ENCODE results near the gene BLOC1S6. TPM values are rescaled to one million over a fixed set of nuclear protein-coding genes. Genes with fewer than 3 reads are reported as not detected.

The BLOC1S6 gene
- total RNA-seq, 1 experiment from 2014 or later = 28.7 TPM

- TF ChIP-seq TP53 (CRISPR knock-in tag; IDR thresholded peaks at IDR 0.05) (0 out of 2 replicates have a peak, but pooled peaks have one; percentile 19), ZNF416 (CRISPR knock-in tag; IDR thresholded peaks at IDR 0.05) (no peak), ZNF423 (CRISPR knock-in tag; IDR thresholded peaks at IDR 0.05) (peak; percentile 71), MAX (CRISPR knock-in tag; IDR thresholded peaks at IDR 0.05) (0 out of 2 replicates have a peak, but pooled peaks have one; percentile 39)
- H3K9me3 Mint-ChIP-seq = no peaks in the 10 kb centered on the region
- ATAC-seq = peak; percentile 84
- ChIA-PET POLR2A (no interaction called here), CTCF (interaction anchor here (0.7 to 2.0 kb wide), 15 partner anchors 10 to 177 kb away, joined by 3 to 17 read pairs (median 4); partner anchors contain the start of gene BLOC1S6)
- no peaks in the 10 kb centered on the region for H3K36me3 Mint-ChIP-seq
- H3K4me1 Mint-ChIP-seq = peaks cover 7% of the 10 kb centered on the region
- peaks cover 72% of the 10 kb centered on the region for H3K27me3 Mint-ChIP-seq (ENCODE audit: low read depth)
- peak within 1 kb of the TSS; percentile 79 for H3K4me3 Mint-ChIP-seq
- peak; percentile 65 for DNase-seq (ENCODE audit: low spot score)
- H3K27ac Mint-ChIP-seq = no peak within 1 kb of the TSS
Measured at GRCh38 chr15:45634432-45635190, 47.4 kb downstream of the BLOC1S6 start, which contains the start of gene SQOR. SQOR (plus strand) TSS chr15:45635029; CDS start chr15:45658924, 23,895 bp downstream.

DNA sequence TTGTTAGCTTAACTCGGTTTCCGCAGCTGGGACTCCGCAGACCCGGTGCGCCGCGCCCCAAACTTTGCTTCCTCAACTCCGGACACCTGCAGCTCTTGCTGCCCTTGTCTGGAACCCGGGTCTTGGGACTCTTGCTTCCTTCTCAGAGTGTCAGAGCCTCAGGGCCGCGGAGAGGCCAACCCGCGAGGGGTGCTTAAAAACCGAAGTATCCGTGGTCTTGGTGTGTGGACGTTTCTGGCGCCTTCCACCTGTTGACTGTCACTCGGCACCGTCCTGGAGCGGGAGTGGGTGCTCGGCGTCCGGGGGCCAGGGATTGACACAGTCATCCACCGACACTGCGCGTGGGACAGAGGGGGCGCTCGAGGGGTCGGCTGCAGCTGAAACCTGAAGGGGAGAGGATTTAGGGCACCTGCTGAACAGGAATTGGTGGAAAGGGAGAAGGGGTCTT is 48.0 kb downstream of the BLOC1S6 start:
- POLR2A ChIA-PET = no interaction called here
- Mint-ChIP-seq H3K9me3 (no peaks in the 10 kb centered on the region), H3K36me3 (no peaks in the 10 kb centered on the region), H3K27me3 (ENCODE audit: low read depth) (peaks cover 75% of the 10 kb centered on the region), H3K27ac (no peak overlapping the region), H3K4me3 (peak overlapping the region; percentile 79), H3K4me1 (peaks cover 7% of the 10 kb centered on the region)
- TF ChIP-seq ZNF532 (CRISPR knock-in tag; IDR thresholded peaks at IDR 0.05; ENCODE audit: borderline replicate concordance) (no peak), HMGXB4 (CRISPR knock-in tag; IDR thresholded peaks at IDR 0.05) (0 out of 2 replicates have a peak, but pooled peaks have one; percentile 40)
- TF ChIP-seq, protein P1, sequence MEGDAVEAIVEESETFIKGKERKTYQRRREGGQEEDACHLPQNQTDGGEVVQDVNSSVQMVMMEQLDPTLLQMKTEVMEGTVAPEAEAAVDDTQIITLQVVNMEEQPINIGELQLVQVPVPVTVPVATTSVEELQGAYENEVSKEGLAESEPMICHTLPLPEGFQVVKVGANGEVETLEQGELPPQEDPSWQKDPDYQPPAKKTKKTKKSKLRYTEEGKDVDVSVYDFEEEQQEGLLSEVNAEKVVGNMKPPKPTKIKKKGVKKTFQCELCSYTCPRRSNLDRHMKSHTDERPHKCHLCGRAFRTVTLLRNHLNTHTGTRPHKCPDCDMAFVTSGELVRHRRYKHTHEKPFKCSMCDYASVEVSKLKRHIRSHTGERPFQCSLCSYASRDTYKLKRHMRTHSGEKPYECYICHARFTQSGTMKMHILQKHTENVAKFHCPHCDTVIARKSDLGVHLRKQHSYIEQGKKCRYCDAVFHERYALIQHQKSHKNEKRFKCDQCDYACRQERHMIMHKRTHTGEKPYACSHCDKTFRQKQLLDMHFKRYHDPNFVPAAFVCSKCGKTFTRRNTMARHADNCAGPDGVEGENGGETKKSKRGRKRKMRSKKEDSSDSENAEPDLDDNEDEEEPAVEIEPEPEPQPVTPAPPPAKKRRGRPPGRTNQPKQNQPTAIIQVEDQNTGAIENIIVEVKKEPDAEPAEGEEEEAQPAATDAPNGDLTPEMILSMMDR (IDR thresholded peaks at IDR 0.05) = peak; percentile 35; the same call in 1 of the 2 replicates
- CTCF ChIA-PET = interaction anchor here (0.7 to 2.0 kb wide), 14 partner anchors 9 to 71 kb away, joined by 3 to 17 read pairs (median 4); partner anchors contain the start of gene BLOC1S6
- DNase-seq (ENCODE audit: low spot score) (peak; percentile 64), ATAC-seq (peak; percentile 60)

GRCh38 chr15:45635763-45636292 is 48.6 kb downstream of the BLOC1S6 start:
- CTCF ChIA-PET = interaction anchor here (1.0 to 2.0 kb wide), 6 partner anchors 9 to 70 kb away, joined by 4 to 17 read pairs (median 6); no protein-coding TSS in a partner anchor
- H3K4me1 Mint-ChIP-seq = peaks cover 7% of the 10 kb centered on the region
- peaks cover 77% of the 10 kb centered on the region for H3K27me3 Mint-ChIP-seq (ENCODE audit: low read depth)
- no peaks in the 10 kb centered on the region for H3K9me3 Mint-ChIP-seq
- POLR2A ChIA-PET = no interaction called here
- no peak for DNase-seq (ENCODE audit: low spot score)
- H3K4me3 Mint-ChIP-seq = peak overlapping the region; percentile 79
- H3K36me3 Mint-ChIP-seq = no peaks in the 10 kb centered on the region
- ATAC-seq = no peak
- H3K27ac Mint-ChIP-seq = no peak overlapping the region
- TF ChIP-seq ZNF532 (CRISPR knock-in tag; IDR thresholded peaks at IDR 0.05; ENCODE audit: borderline replicate concordance) = no peak
- no peak for TF ChIP-seq CREM (CRISPR knock-in tag; IDR thresholded peaks at IDR 0.05)
- no peak for TF ChIP-seq ZBTB21 (CRISPR knock-in tag; IDR thresholded peaks at IDR 0.05; ENCODE audit: borderline replicate concordance)
- no peak for TF ChIP-seq ESRRA (CRISPR knock-in tag; IDR thresholded peaks at IDR 0.05; ENCODE audit: borderline replicate concordance)
- TF ChIP-seq, protein P2, sequence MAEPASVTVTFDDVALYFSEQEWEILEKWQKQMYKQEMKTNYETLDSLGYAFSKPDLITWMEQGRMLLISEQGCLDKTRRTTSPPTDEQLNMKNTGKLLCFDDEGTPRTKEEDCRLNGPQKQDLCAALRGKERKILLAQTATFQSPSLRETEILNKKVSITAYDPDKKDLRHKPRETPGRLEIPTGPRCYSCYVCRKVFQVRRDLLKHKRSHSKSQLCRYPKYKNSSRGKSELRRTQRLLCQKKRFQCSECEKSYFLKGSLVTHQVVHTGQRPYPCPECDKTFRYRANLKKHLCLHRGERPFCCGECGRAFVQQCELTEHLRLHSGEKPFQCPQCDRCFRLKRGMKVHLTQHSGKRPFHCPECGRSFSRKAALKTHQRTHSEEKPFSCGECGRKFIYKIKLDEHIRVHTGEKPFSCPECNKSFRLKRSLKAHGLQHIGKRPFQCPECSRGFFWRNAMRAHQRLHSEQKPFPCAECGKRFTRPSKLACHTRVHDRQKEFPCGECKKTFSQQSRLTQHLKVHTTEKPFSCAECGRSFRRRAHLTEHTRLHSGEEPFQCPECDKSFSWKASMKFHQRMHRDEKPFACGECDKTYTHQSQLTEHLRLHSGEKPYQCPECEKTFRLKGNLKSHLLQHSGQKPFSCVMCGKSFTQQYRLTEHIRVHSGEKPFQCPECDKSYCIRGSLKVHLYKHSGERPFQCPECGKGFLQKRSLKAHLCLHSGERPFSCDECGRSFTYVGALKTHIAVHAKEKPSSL (CRISPR knock-in tag; conservative IDR thresholded peaks at IDR 0.05) = no peak
- TF ChIP-seq ZNF219 (CRISPR knock-in tag; IDR thresholded peaks at IDR 0.05; ENCODE audit: borderline replicate concordance) = no peak
- no peak for TF ChIP-seq ZNF317 (CRISPR knock-in tag; IDR thresholded peaks at IDR 0.05; ENCODE audit: borderline replicate concordance, low read depth)

All from WTC11 (cell line).